HL-60 (cell line): ENCODE results near the gene TOR1AIP1.

Experiments used
- CTCF ChIP-seq: IDR thresholded peaks from one replicate; pipeline ENCODE4 v1.5.1; 2011; ENCODE audit warnings: low read length, control low read depth, inconsistent platforms; ENCODE audit not compliant: insufficient read depth
- GABPA ChIP-seq: IDR thresholded peaks from 2 replicates; pipeline ENCODE4 v1.6.1; 2012; ENCODE audit warnings: low read depth
- POLR2AphosphoS5 ChIP-seq: IDR thresholded peaks from 2 replicates; pipeline ENCODE4 v1.6.1; 2012; ENCODE audit warnings: low read depth
- REST ChIP-seq: IDR thresholded peaks from 2 replicates; pipeline ENCODE4 v1.6.1; 2012; ENCODE audit warnings: low read depth; ENCODE audit not compliant: insufficient replicate concordance

- TF ChIP-seq CTCF = no peak
- no peak for TF ChIP-seq REST
- no peak for TF ChIP-seq POLR2AphosphoS5
- no peak for TF ChIP-seq GABPA
Measured at GRCh38 chr1:179888071-179888470, 6.0 kb downstream of the TOR1AIP1 start.
